LHCN-M2 (cell line): Measurements from ENCODE around the gene TYROBP. TPM values are rescaled to one million over a fixed set of nuclear protein-coding genes. Genes with fewer than 3 reads are reported as not detected.
A peak's percentile ranks its signal among the peaks of the same experiment; 100 is the strongest.
"Not testable (repeated sequence)": the region's sequence is repeated elsewhere in the genome, so short reads cannot be mapped to it uniquely, and the experiment has no call there.

ENCODE experiments used
- DNase-seq: peaks from one replicate; pipeline ENCODE4 v3.0.0-alpha.2; 2012; ENCODE audit warnings: low read depth
- total RNA-seq: library from RNA; depleted of rRNA; stranded (reverse); fragments of >200 nt; gene quantifications from 2 replicates; pipeline ENCODE4 v1.2.3, GENCODE V29; 2014

The TYROBP gene
- total RNA-seq, 1 experiment from 2014 or later: not detected

GRCh38 chr19:35901854-35902661 is 6.0 kb downstream of the TYROBP start, which contains the start of gene HCST:
Gene HCST, plus strand, starts transcription at chr19:35902529. Its CDS starts 65 bp downstream, at chr19:35902594.
- DNase-seq: no peak

- no peak for DNase-seq
These were observed 6.9 kb downstream of the TYROBP start for GRCh38 chr19:35901055-35901644.

GRCh38 chr19:35899547-35900214 is 8.4 kb downstream of the TYROBP start:
- DNase-seq: peak; percentile 73

- DNase-seq: no peak
These were observed 9.6 kb downstream of the TYROBP start for GRCh38 chr19:35898499-35898809.

GRCh38 chr19:35897706-35898451 is 10.2 kb downstream of the TYROBP start:
- DNase-seq: no peak

GRCh38 chr19:35896643-35897040 is 11.5 kb downstream of the TYROBP start:
- DNase-seq: no peak

GRCh38 chr19:35895911-35896642 is 12.0 kb downstream of the TYROBP start:
- DNase-seq: no peak

GRCh38 chr19:35894342-35894741 is 13.8 kb downstream of the TYROBP start:
- DNase-seq: no peak

GRCh38 chr19:35891819-35892218 is 16.3 kb downstream of the TYROBP start:
- not testable (repeated sequence) for DNase-seq

- no peak for DNase-seq
These were observed 17.9 kb downstream of the TYROBP start for GRCh38 chr19:35890113-35890650.

- DNase-seq: no peak
These were observed 18.6 kb downstream of the TYROBP start for GRCh38 chr19:35889370-35890112.

GRCh38 chr19:35888398-35888797 is 19.7 kb downstream of the TYROBP start:
- DNase-seq: no peak

- DNase-seq: no peak
These were observed 20.9 kb downstream of the TYROBP start for GRCh38 chr19:35887197-35887596.

- no peak for DNase-seq
These were observed 22.2 kb downstream of the TYROBP start for GRCh38 chr19:35885904-35886303.

- no peak for DNase-seq
These were observed 22.8 kb downstream of the TYROBP start for GRCh38 chr19:35885225-35885738.

- no peak for DNase-seq
These were observed 24.2 kb downstream of the TYROBP start for GRCh38 chr19:35883882-35884281.

GRCh38 chr19:35882114-35882832 is 25.8 kb downstream of the TYROBP start:
- peak; percentile 83 for DNase-seq

GRCh38 chr19:35879770-35880317 is 28.3 kb downstream of the TYROBP start:
- peak; percentile 90 for DNase-seq

GRCh38 chr19:35879068-35879467 is 29.0 kb downstream of the TYROBP start:
- no peak for DNase-seq
